ENCODE measurements around the gene CACNB2. TPM values are rescaled to one million over a fixed set of nuclear protein-coding genes. Genes with fewer than 3 reads are reported as not detected.

Gene CACNB2
- polyA plus RNA-seq, 2 of the 4 experiments (the other 2 are of a cell fraction) = not detected

DNA sequence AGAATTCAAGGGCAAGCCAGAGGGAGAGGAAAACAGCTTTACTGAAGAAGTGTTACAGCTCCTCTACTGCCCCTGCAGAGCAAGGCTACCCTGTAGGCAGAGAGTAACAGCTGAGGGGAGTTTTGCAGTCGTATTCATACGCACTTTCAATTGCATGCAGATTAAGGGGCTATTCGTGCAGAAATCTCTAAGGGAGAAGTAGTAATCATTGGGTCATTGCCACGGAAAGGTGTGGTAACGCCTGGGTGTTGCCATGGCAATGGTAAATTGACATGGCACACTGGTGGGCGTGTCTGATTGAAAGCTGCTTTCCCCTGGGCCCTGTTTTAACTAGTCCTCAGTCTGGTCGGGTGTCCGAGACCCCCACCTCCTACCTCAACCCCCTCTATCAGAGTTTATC, 284.0 kb downstream of the CACNB2 start:
- Histone ChIP-seq H3K27ac (no peak overlapping the region), H3K4me3 (no peak overlapping the region), H3K9me3 (no peaks in the 10 kb centered on the region), H3K4me2 (no peak overlapping the region), H3K4me1 (no peaks in the 10 kb centered on the region)
- CTCF ChIA-PET = no interaction called here
- DNase-seq (ENCODE audit: low read depth in 1 of 2, low spot score in 1 of 2) (no peak), ATAC-seq (no peak), FAIRE-seq (no peak)
- TF ChIP-seq KDM5A (IDR thresholded peaks at IDR 0.05) = no peak
- no peak for TF ChIP-seq FOXS1 (CRISPR knock-in tag; IDR thresholded peaks at IDR 0.05)
- no peak for TF ChIP-seq FOSB (CRISPR knock-in tag; IDR thresholded peaks at IDR 0.05)
- TF ChIP-seq CHD4 (IDR thresholded peaks at IDR 0.05; ENCODE audit: borderline replicate concordance) = no peak
- no peak for TF ChIP-seq KDM1A (IDR thresholded peaks at IDR 0.05; ENCODE audit: low read depth)
- TF ChIP-seq NR3C1 (IDR thresholded peaks at IDR 0.05) = no peak
- POLR2A ChIA-PET = no interaction called here
- WGBS (ENCODE audit: missing lambda C conversion rate) = 20% methylated on average over 8 of the region's 8 CpGs

DNA sequence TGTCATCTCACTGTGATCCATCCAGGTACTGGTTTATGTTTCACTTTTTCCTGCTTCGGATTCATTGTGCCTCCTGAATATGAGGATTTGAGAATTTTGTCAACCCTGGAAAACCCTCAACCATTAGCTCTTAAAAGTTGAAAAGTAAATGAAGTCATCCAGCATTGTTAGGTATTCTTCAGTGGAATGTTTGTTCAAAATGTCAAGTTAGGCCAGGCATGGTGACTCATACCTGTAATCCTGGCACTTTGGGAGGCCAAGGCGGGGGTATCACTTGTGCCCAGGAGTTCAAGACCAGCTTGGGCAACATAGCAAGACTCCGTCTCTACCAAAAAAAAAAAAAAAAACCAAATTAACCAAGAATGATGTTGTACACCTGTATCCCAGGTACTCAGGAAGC, 289.1 kb downstream of the CACNB2 start:
- POLR2A ChIA-PET = no interaction called here
- ATAC-seq (no peak), DNase-seq (ENCODE audit: low read depth in 1 of 2, low spot score in 1 of 2) (no peak), FAIRE-seq (no peak)
- Histone ChIP-seq H3K4me3 (no peak overlapping the region), H3K4me1 (no peaks in the 10 kb centered on the region), H3K9me3 (no peaks in the 10 kb centered on the region), H3K4me2 (no peak overlapping the region), H3K27ac (no peak overlapping the region)
- WGBS (ENCODE audit: missing lambda C conversion rate) = 30% methylated on average over 3 of the region's 3 CpGs
- CTCF ChIA-PET = no interaction called here
- no peak for TF ChIP-seq RFX5 (IDR thresholded peaks at IDR 0.05)
- TF ChIP-seq ZC3H11A (IDR thresholded peaks at IDR 0.05) = no peak
- no peak for TF ChIP-seq FOSL2 (IDR thresholded peaks at IDR 0.05)
- TF ChIP-seq FOSL2 (CRISPR knock-in tag; IDR thresholded peaks at IDR 0.05) = no peak
- TF ChIP-seq, protein P1, sequence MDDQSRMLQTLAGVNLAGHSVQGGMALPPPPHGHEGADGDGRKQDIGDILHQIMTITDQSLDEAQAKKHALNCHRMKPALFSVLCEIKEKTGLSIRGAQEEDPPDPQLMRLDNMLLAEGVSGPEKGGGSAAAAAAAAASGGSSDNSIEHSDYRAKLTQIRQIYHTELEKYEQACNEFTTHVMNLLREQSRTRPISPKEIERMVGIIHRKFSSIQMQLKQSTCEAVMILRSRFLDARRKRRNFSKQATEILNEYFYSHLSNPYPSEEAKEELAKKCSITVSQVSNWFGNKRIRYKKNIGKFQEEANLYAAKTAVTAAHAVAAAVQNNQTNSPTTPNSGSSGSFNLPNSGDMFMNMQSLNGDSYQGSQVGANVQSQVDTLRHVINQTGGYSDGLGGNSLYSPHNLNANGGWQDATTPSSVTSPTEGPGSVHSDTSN (IDR thresholded peaks at IDR 0.05) = no peak
- TF ChIP-seq, protein P2, sequence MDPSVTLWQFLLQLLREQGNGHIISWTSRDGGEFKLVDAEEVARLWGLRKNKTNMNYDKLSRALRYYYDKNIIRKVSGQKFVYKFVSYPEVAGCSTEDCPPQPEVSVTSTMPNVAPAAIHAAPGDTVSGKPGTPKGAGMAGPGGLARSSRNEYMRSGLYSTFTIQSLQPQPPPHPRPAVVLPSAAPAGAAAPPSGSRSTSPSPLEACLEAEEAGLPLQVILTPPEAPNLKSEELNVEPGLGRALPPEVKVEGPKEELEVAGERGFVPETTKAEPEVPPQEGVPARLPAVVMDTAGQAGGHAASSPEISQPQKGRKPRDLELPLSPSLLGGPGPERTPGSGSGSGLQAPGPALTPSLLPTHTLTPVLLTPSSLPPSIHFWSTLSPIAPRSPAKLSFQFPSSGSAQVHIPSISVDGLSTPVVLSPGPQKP (IDR thresholded peaks at IDR 0.05; ENCODE audit: low read depth, low read length) = no peak
- TF ChIP-seq, protein P3, sequence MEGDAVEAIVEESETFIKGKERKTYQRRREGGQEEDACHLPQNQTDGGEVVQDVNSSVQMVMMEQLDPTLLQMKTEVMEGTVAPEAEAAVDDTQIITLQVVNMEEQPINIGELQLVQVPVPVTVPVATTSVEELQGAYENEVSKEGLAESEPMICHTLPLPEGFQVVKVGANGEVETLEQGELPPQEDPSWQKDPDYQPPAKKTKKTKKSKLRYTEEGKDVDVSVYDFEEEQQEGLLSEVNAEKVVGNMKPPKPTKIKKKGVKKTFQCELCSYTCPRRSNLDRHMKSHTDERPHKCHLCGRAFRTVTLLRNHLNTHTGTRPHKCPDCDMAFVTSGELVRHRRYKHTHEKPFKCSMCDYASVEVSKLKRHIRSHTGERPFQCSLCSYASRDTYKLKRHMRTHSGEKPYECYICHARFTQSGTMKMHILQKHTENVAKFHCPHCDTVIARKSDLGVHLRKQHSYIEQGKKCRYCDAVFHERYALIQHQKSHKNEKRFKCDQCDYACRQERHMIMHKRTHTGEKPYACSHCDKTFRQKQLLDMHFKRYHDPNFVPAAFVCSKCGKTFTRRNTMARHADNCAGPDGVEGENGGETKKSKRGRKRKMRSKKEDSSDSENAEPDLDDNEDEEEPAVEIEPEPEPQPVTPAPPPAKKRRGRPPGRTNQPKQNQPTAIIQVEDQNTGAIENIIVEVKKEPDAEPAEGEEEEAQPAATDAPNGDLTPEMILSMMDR (IDR thresholded peaks at IDR 0.05) = no peak

DNA sequence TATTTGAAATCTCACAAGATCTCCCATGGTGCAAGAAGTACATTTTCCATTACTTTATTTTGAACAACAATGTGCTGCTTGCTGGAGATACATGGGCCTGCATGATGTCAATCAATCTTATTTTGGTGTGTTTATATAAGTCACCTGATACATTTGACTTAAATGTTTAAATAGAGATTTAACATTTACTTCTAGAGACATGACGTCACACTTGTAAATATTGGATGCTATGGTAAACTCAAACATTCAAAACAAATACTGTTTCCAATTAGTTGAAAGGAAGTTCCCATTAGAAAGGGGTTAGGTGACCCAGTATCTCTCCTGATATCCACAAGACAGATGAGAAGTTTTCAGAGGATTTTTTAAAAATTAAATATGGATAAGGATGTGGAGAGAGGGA, 296.7 kb downstream of the CACNB2 start:
- no peak for FAIRE-seq
- WGBS (ENCODE audit: missing lambda C conversion rate) = 15% methylated on average over 1 of the region's 1 CpG

More for the DNA sequence above, 296.7 kb downstream of the CACNB2 start:
- DNase-seq (ENCODE audit: low read depth in 1 of 2, low spot score in 1 of 2) = no peak
- TF ChIP-seq, protein P4, sequence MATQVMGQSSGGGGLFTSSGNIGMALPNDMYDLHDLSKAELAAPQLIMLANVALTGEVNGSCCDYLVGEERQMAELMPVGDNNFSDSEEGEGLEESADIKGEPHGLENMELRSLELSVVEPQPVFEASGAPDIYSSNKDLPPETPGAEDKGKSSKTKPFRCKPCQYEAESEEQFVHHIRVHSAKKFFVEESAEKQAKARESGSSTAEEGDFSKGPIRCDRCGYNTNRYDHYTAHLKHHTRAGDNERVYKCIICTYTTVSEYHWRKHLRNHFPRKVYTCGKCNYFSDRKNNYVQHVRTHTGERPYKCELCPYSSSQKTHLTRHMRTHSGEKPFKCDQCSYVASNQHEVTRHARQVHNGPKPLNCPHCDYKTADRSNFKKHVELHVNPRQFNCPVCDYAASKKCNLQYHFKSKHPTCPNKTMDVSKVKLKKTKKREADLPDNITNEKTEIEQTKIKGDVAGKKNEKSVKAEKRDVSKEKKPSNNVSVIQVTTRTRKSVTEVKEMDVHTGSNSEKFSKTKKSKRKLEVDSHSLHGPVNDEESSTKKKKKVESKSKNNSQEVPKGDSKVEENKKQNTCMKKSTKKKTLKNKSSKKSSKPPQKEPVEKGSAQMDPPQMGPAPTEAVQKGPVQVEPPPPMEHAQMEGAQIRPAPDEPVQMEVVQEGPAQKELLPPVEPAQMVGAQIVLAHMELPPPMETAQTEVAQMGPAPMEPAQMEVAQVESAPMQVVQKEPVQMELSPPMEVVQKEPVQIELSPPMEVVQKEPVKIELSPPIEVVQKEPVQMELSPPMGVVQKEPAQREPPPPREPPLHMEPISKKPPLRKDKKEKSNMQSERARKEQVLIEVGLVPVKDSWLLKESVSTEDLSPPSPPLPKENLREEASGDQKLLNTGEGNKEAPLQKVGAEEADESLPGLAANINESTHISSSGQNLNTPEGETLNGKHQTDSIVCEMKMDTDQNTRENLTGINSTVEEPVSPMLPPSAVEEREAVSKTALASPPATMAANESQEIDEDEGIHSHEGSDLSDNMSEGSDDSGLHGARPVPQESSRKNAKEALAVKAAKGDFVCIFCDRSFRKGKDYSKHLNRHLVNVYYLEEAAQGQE (IDR thresholded peaks at IDR 0.05) = no peak
- no peak for TF ChIP-seq EP300 (IDR thresholded peaks at IDR 0.05)
- TF ChIP-seq GATA3 (IDR thresholded peaks at IDR 0.05; ENCODE audit: borderline replicate concordance) = no peak
- no peak for TF ChIP-seq JUN (IDR thresholded peaks at IDR 0.05)
- no peak for TF ChIP-seq TP53 (CRISPR knock-in tag; IDR thresholded peaks at IDR 0.05)
- no peak for TF ChIP-seq FOSB (CRISPR knock-in tag; IDR thresholded peaks at IDR 0.05)
- no peak for TF ChIP-seq FOSL2 (IDR thresholded peaks at IDR 0.05)
- TF ChIP-seq FOSL2 (CRISPR knock-in tag; IDR thresholded peaks at IDR 0.05) = no peak
- TF ChIP-seq CHD4 (IDR thresholded peaks at IDR 0.05; ENCODE audit: borderline replicate concordance) = no peak
- no peak for TF ChIP-seq EHF (CRISPR knock-in tag; IDR thresholded peaks at IDR 0.05)
- ChIA-PET CTCF (no interaction called here), POLR2A (no interaction called here)
- no peaks in the 10 kb centered on the region for H3K9me3 ChIP-seq
- no peak overlapping the region for H3K4me3 ChIP-seq
- ATAC-seq = no peak
- no peak overlapping the region for H3K4me2 ChIP-seq
- no peaks in the 10 kb centered on the region for H3K4me1 ChIP-seq
- no peak overlapping the region for H3K27ac ChIP-seq

Data from A549 (cell line).